ENCODE data around the gene KIRREL3. TPM values are rescaled to one million over a fixed set of nuclear protein-coding genes. Genes with fewer than 3 reads are reported as not detected.

The KIRREL3 gene
- total RNA-seq, 3 donors from 2014 or later, result 0.32 to 0.33 TPM; not detected in 1

- DNase-seq (ENCODE audit: low spot score in 2 of 2), result no peak
- intact Hi-C loops (cut with DNase I; ENCODE audit: low total_unique reads), result no loop called here
Observed at GRCh38 chr11:126702165-126702720, 298.3 kb downstream of the KIRREL3 start.

DNA sequence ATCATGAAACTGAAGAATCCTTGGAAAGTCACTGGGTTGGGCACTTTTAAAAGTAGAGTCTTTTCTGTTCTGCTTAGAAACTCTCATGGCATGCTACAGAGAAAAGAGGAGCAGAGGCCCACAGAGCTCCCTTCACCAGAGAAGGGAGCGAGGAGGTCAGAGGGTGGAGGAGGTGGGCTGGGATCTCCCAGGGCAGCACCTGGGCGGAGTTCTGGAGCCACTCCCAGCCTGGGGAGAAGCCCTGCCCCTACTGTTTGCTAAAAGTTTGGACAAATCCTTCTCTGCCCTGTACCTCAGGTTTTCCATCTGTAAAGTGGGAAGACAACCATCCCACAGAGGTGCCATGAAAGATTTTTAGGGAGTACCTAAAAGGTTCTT lies 299.1 kb downstream of the KIRREL3 start:
- no peaks in the 10 kb centered on the region for H3K4me1 ChIP-seq
- no peak for DNase-seq (ENCODE audit: low spot score in 2 of 2)
- intact Hi-C loops (cut with DNase I; ENCODE audit: low total_unique reads), result no loop called here
- H3K4me3 ChIP-seq, result no peak overlapping the region
- no peaks in the 10 kb centered on the region for H3K27me3 ChIP-seq
- H3K9me3 ChIP-seq, result no peaks in the 10 kb centered on the region
- H3K36me3 ChIP-seq, result no peaks in the 10 kb centered on the region
- no peak overlapping the region for H3K27ac ChIP-seq
- no peak for TF ChIP-seq POLR2A (IDR thresholded peaks at IDR 0.05)
- no peak for TF ChIP-seq POLR2AphosphoS5 (IDR thresholded peaks at IDR 0.05)
- TF ChIP-seq, protein P1, sequence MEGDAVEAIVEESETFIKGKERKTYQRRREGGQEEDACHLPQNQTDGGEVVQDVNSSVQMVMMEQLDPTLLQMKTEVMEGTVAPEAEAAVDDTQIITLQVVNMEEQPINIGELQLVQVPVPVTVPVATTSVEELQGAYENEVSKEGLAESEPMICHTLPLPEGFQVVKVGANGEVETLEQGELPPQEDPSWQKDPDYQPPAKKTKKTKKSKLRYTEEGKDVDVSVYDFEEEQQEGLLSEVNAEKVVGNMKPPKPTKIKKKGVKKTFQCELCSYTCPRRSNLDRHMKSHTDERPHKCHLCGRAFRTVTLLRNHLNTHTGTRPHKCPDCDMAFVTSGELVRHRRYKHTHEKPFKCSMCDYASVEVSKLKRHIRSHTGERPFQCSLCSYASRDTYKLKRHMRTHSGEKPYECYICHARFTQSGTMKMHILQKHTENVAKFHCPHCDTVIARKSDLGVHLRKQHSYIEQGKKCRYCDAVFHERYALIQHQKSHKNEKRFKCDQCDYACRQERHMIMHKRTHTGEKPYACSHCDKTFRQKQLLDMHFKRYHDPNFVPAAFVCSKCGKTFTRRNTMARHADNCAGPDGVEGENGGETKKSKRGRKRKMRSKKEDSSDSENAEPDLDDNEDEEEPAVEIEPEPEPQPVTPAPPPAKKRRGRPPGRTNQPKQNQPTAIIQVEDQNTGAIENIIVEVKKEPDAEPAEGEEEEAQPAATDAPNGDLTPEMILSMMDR (IDR thresholded peaks at IDR 0.05), result no peak

More at GRCh38 chr11:126702165-126702720, 298.3 kb downstream of the KIRREL3 start:
- Histone ChIP-seq H3K4me3 (no peak overlapping the region), H3K36me3 (no peaks in the 10 kb centered on the region), H3K4me1 (no peaks in the 10 kb centered on the region), H3K27me3 (no peaks in the 10 kb centered on the region), H3K27ac (no peak overlapping the region), H3K9me3 (no peaks in the 10 kb centered on the region)
- TF ChIP-seq POLR2A (IDR thresholded peaks at IDR 0.05), result no peak
- TF ChIP-seq, protein P1 (IDR thresholded peaks at IDR 0.05), result no peak
- TF ChIP-seq POLR2AphosphoS5 (IDR thresholded peaks at IDR 0.05), result no peak

DNA sequence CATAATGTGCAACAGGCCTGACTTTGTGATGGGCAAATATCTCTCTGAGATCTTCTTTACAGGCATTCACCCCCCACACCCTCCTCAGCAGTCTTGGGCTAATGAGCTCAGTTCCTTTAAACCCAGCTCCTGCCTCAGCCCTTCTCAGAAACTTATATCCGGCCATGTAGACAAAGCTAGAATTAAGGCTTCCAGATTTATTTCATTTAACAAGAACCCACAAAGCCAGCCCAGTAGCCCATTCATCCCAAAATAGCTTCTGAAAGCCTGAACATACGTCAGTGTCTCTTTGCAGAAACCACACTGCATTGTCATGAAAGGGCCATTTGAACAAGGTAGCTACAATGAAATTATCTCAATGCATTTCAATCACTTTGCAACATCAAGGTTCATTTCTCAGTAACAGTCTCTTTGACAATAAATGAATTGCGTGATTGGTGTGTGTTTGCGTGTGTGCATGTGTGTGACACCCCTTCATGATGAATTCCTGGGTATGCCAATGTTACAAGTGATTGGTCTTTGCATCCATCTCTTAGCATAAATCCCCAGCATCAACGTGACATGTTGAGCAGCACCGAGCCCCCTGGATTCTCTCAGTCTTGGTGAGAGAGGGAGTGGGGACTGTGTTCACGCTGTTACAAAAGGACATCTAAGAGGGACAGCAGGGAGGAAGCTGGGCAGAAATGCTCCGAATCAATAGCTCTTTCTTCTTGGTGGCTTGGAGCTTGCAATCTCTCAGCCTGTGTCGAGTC lies 299.6 kb downstream of the KIRREL3 start:
- TF ChIP-seq, protein P1 (IDR thresholded peaks at IDR 0.05), result no peak
- TF ChIP-seq POLR2AphosphoS5 (IDR thresholded peaks at IDR 0.05) (no peak), POLR2A (IDR thresholded peaks at IDR 0.05) (no peak)
- DNase-seq (ENCODE audit: low spot score in 2 of 2), result no peak
- Histone ChIP-seq H3K27me3 (no peaks in the 10 kb centered on the region), H3K4me1 (no peaks in the 10 kb centered on the region), H3K27ac (no peak overlapping the region), H3K9me3 (no peaks in the 10 kb centered on the region), H3K4me3 (no peak overlapping the region), H3K36me3 (no peaks in the 10 kb centered on the region)
- intact Hi-C loops (cut with DNase I; ENCODE audit: low total_unique reads), result no loop called here

DNA sequence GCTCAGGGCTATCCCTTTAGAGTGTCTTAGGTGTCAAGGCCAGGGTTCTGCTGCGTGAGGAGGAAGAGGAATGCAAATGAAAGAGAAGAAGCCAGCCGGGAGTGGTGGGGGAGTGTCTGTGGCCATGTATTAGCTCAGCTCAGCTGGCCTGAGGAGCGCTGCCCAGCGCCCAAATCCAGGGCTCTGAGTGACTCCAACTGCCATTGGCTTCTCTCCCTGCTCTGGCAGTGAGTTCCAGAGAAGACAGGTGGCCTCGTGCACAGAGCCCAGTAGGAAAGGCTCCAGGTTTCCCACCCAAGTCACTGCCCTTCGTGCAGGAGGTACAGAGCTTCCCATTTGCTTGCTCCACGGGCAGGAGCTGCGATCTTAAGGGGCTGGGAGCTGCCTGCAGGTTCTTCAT lies 302.0 kb downstream of the KIRREL3 start:
- no peaks in the 10 kb centered on the region for H3K9me3 ChIP-seq
- no peaks in the 10 kb centered on the region for H3K27me3 ChIP-seq
- TF ChIP-seq POLR2A (IDR thresholded peaks at IDR 0.05) (no peak), POLR2AphosphoS5 (IDR thresholded peaks at IDR 0.05) (no peak)
- TF ChIP-seq, protein P1 (IDR thresholded peaks at IDR 0.05), result no peak
- H3K27ac ChIP-seq, result no peak overlapping the region
- intact Hi-C loops (cut with DNase I; ENCODE audit: low total_unique reads), result no loop called here
- DNase-seq (ENCODE audit: low spot score in 2 of 2), result no peak
- H3K36me3 ChIP-seq, result no peaks in the 10 kb centered on the region
- no peaks in the 10 kb centered on the region for H3K4me1 ChIP-seq
- H3K4me3 ChIP-seq, result no peak overlapping the region

GRCh38 chr11:126697936-126698335 lies 302.6 kb downstream of the KIRREL3 start:
- Histone ChIP-seq H3K27ac (no peak overlapping the region), H3K27me3 (no peaks in the 10 kb centered on the region), H3K4me1 (no peaks in the 10 kb centered on the region), H3K4me3 (no peak overlapping the region), H3K36me3 (no peaks in the 10 kb centered on the region), H3K9me3 (no peaks in the 10 kb centered on the region)
- no peak for TF ChIP-seq POLR2AphosphoS5 (IDR thresholded peaks at IDR 0.05)
- no peak for DNase-seq (ENCODE audit: low spot score in 2 of 2)
- intact Hi-C loops (cut with DNase I; ENCODE audit: low total_unique reads), result no loop called here
